ENCODE measurements around the gene CAPN14. TPM values are rescaled to one million over a fixed set of nuclear protein-coding genes. Genes with fewer than 3 reads are reported as not detected.

CAPN14 gene
- total and polyA plus RNA-seq, 4 donors = 0.05 to 0.08 TPM; not detected in 2

DNA sequence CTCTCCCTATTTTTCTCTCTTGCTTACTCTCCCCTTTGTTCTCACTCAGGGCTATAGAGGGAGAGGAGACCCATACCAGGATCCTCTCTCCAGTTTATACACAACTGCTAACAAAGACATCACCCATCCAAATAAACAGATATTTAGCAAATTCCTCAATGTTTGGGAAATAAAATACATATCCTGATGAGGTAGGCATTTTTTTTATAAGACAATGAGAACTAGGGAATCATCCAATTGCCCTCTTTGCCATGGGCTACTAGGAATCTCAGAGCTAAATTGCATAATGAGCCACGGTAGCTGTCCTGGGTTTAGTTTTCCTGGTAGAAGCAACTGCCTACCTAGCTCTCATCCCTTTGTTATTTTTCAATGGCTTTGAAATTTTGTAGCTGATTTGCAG lies 27.1 kb downstream of the CAPN14 start:
- H3K27ac ChIP-seq (ENCODE audit: low read depth in 1 of 2, low read length in 2 of 2) = no peak overlapping the region

GRCh38 chr2:31189141-31189540 lies 28.2 kb downstream of the CAPN14 start:
- TF ChIP-seq EGR1 (IDR thresholded peaks at IDR 0.05; ENCODE audit: low read depth in 2 of 2) = no peak
- TF ChIP-seq HNF4A (conservative IDR thresholded peaks at IDR 0.05) = no peak
- TF ChIP-seq NR2F2 (IDR thresholded peaks at IDR 0.05) = no peak
- no peak for TF ChIP-seq YY1 (IDR thresholded peaks at IDR 0.05)
- no peak for TF ChIP-seq REST (IDR thresholded peaks at IDR 0.05)
- no peak for TF ChIP-seq ZBTB33 (IDR thresholded peaks at IDR 0.05)
- TF ChIP-seq, protein P1, sequence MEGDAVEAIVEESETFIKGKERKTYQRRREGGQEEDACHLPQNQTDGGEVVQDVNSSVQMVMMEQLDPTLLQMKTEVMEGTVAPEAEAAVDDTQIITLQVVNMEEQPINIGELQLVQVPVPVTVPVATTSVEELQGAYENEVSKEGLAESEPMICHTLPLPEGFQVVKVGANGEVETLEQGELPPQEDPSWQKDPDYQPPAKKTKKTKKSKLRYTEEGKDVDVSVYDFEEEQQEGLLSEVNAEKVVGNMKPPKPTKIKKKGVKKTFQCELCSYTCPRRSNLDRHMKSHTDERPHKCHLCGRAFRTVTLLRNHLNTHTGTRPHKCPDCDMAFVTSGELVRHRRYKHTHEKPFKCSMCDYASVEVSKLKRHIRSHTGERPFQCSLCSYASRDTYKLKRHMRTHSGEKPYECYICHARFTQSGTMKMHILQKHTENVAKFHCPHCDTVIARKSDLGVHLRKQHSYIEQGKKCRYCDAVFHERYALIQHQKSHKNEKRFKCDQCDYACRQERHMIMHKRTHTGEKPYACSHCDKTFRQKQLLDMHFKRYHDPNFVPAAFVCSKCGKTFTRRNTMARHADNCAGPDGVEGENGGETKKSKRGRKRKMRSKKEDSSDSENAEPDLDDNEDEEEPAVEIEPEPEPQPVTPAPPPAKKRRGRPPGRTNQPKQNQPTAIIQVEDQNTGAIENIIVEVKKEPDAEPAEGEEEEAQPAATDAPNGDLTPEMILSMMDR (IDR thresholded peaks at IDR 0.05; ENCODE audit: low read depth, low read length, missing input control) = no peak
- H3K4me1 ChIP-seq (ENCODE audit: control insufficient read depth in 4 of 4, insufficient read depth in 4 of 4, low read length in 3 of 4) = no peaks in the 10 kb centered on the region
- H3K27ac ChIP-seq (ENCODE audit: low read depth in 1 of 2, low read length in 2 of 2) = no peak overlapping the region
- no peaks in the 10 kb centered on the region for H3K36me3 ChIP-seq (ENCODE audit: control insufficient read depth in 4 of 4, insufficient read depth in 3 of 4, low read depth in 1 of 4, low read length in 3 of 4)
- 81% methylated on average over 4 of the region's 4 CpGs for WGBS
- peaks cover 0 to 3% (median 0%) of the 10 kb centered on the region in 4 donors for H3K27me3 ChIP-seq (ENCODE audit: control insufficient read depth in 4 of 4, insufficient read depth in 4 of 4, low read length in 3 of 4)
- DNase-seq (ENCODE audit: low spot score) = no peak
- H3K4me3 ChIP-seq (ENCODE audit: low read depth in 1 of 3, low read length in 3 of 3) = no peak overlapping the region
- no peak overlapping the region for H3K9ac ChIP-seq (ENCODE audit: low read depth in 1 of 2, low read length in 2 of 2)
- peaks cover 0 to 3% (median 0%) of the 10 kb centered on the region in 4 donors for H3K9me3 ChIP-seq (ENCODE audit: control insufficient read depth in 4 of 4, low read length in 3 of 4)

More for the DNA sequence above, 27.1 kb downstream of the CAPN14 start:
- peaks cover 0 to 3% (median 0%) of the 10 kb centered on the region in 4 donors for H3K9me3 ChIP-seq (ENCODE audit: control insufficient read depth in 4 of 4, low read length in 3 of 4)
- DNase-seq (ENCODE audit: low spot score) = no peak
- H3K4me3 ChIP-seq (ENCODE audit: low read depth in 1 of 3, low read length in 3 of 3) = no peak overlapping the region
- H3K9ac ChIP-seq (ENCODE audit: low read depth in 1 of 2, low read length in 2 of 2) = no peak overlapping the region
- H3K36me3 ChIP-seq (ENCODE audit: control insufficient read depth in 4 of 4, insufficient read depth in 3 of 4, low read depth in 1 of 4, low read length in 3 of 4) = no peaks in the 10 kb centered on the region
- peaks cover 0 to 3% (median 0%) of the 10 kb centered on the region in 4 donors for H3K27me3 ChIP-seq (ENCODE audit: control insufficient read depth in 4 of 4, insufficient read depth in 4 of 4, low read length in 3 of 4)
- no peaks in the 10 kb centered on the region for H3K4me1 ChIP-seq (ENCODE audit: control insufficient read depth in 4 of 4, insufficient read depth in 4 of 4, low read length in 3 of 4)
- TF ChIP-seq FOXA1 (IDR thresholded peaks at IDR 0.05) = no peak
- no peak for TF ChIP-seq EGR1 (IDR thresholded peaks at IDR 0.05; ENCODE audit: low read depth in 2 of 2)
- TF ChIP-seq NR2F2 (IDR thresholded peaks at IDR 0.05) = no peak
- TF ChIP-seq HNF4G (IDR thresholded peaks at IDR 0.05) = no peak
- TF ChIP-seq REST (IDR thresholded peaks at IDR 0.05) = no peak
- TF ChIP-seq HNF4A (conservative IDR thresholded peaks at IDR 0.05) = no peak
- no peak for TF ChIP-seq ZBTB33 (IDR thresholded peaks at IDR 0.05)
- TF ChIP-seq SP1 (IDR thresholded peaks at IDR 0.05) = no peak
- TF ChIP-seq TAF1 (conservative IDR thresholded peaks at IDR 0.05) = no peak
- TF ChIP-seq GABPA (IDR thresholded peaks at IDR 0.05 in 1 of 2, conservative IDR thresholded peaks at IDR 0.05 in 1 of 2) = no peak
- TF ChIP-seq RAD21 (IDR thresholded peaks at IDR 0.05) = no peak
- WGBS = 69% methylated on average over 1 of the region's 1 CpG

Data from liver (tissue), 9 donors.